NCI-H1092 (cell line): Measurements from ENCODE around the gene FHL2.

Source experiments
- DNase-seq: peaks from one replicate; lab custom pipeline; 2025; lab: John Stamatoyannopoulos, UW

Gene FHL2

GRCh38 chr2:105397025-105397722 is 1.7 kb downstream of the FHL2 start:
- no peak for DNase-seq

- no peak for DNase-seq
These were observed 2.4 kb downstream of the FHL2 start for GRCh38 chr2:105396254-105397024.

- DNase-seq = no peak
These were observed 3.2 kb downstream of the FHL2 start for GRCh38 chr2:105395691-105396090.

- no peak for DNase-seq
These were observed 3.8 kb downstream of the FHL2 start for GRCh38 chr2:105394951-105395611.

GRCh38 chr2:105393373-105394055 is 5.3 kb downstream of the FHL2 start:
- no peak for DNase-seq

- no peak for DNase-seq
These were observed 6.8 kb downstream of the FHL2 start for GRCh38 chr2:105391763-105392662.

- DNase-seq = no peak
These were observed 7.7 kb downstream of the FHL2 start for GRCh38 chr2:105391058-105391627.

GRCh38 chr2:105390454-105390853 is 8.4 kb downstream of the FHL2 start:
- no peak for DNase-seq

- no peak for DNase-seq
These were observed 9.9 kb downstream of the FHL2 start for GRCh38 chr2:105388971-105389381.

GRCh38 chr2:105387225-105387624 is 11.6 kb downstream of the FHL2 start:
- no peak for DNase-seq

- DNase-seq = no peak
These were observed 12.9 kb downstream of the FHL2 start for GRCh38 chr2:105385731-105386540.

GRCh38 chr2:105384861-105385260 is 14.0 kb downstream of the FHL2 start:
- DNase-seq = no peak

GRCh38 chr2:105384216-105384615 is 14.6 kb downstream of the FHL2 start:
- no peak for DNase-seq

- no peak for DNase-seq
These were observed 15.3 kb downstream of the FHL2 start for GRCh38 chr2:105383432-105384166.

GRCh38 chr2:105382177-105382576 is 16.7 kb downstream of the FHL2 start:
- DNase-seq = no peak

GRCh38 chr2:105381101-105381668 is 17.7 kb downstream of the FHL2 start:
- DNase-seq = no peak

- no peak for DNase-seq
These were observed 18.3 kb downstream of the FHL2 start for GRCh38 chr2:105380432-105381100.

- DNase-seq = no peak
These were observed 19.1 kb downstream of the FHL2 start for GRCh38 chr2:105379741-105380186.
